ENCODE measurements around the gene LCMT2. TPM values are rescaled to one million over a fixed set of nuclear protein-coding genes. Genes with fewer than 3 reads are reported as not detected.

LCMT2 gene
- total and polyA plus RNA-seq, 10 of the 15 experiments (the other 5 are each of a cell fraction or from before 2014, with no cell fraction given) = 2.1 to 17.2 (median 14.9) TPM

GRCh38 chr15:43283526-43283925 lies 46.8 kb downstream of the LCMT2 start:
- FAIRE-seq (no peak), DNase-seq (ENCODE audit: low read depth, low spot score) (no peak), ATAC-seq (no peak)
- intact Hi-C loops (cut with micrococcal nuclease; ENCODE audit: unreplicated experiment) (no loop called here), in situ Hi-C loops (cut with MboI) (loop anchor here (10.0 kb wide), 1 partner anchor 49 kb away; no protein-coding TSS in a partner anchor)
- Histone ChIP-seq H3K4me1 (ENCODE audit: control insufficient read depth, insufficient read depth, low read length) (no peaks in the 10 kb centered on the region), H3K27ac (ENCODE audit: control insufficient read depth, insufficient read depth) (no peak overlapping the region), H3K9ac (ENCODE audit: control insufficient read depth, insufficient read depth, low read length) (no peak overlapping the region), H3K9me3 (replicated peaks; ENCODE audit: control insufficient read depth, insufficient read depth, low read length) (no peaks in the 10 kb centered on the region), H3K4me3 (no peak overlapping the region), H3K79me2 (ENCODE audit: control insufficient read depth, insufficient read depth, low read length) (no peaks in the 10 kb centered on the region), H4K20me1 (ENCODE audit: control insufficient read depth, insufficient read depth) (no peaks in the 10 kb centered on the region), H3K4me2 (ENCODE audit: control insufficient read depth, insufficient read depth) (no peak overlapping the region), H2AFZ (ENCODE audit: control insufficient read depth, low read depth, low read length) (no peak overlapping the region), H3K27me3 (replicated peaks in 1 of 2; ENCODE audit: control insufficient read depth in 2 of 2, insufficient read depth in 2 of 2, low read length in 1 of 2) (no peaks in the 10 kb centered on the region), H3K36me3 (ENCODE audit: control insufficient read depth in 2 of 2, insufficient read depth in 2 of 2, low read length in 1 of 2) (no peaks in the 10 kb centered on the region)
- ChIA-PET RAD21 (ENCODE audit: unreplicated experiment) (interaction anchor here (1.4 to 6.1 kb wide), 2 partner anchors 30 to 57 kb away, joined by 6 to 201 read pairs; no protein-coding TSS in a partner anchor), SMC1A (ENCODE audit: uncharacterized antibody, unreplicated experiment) (interaction anchor here (3.2 to 7.3 kb wide), 2 partner anchors 15 to 56 kb away, joined by 21 to 249 read pairs; no protein-coding TSS in a partner anchor), CTCF (interaction anchor here (2.8 to 9.9 kb wide), 4 partner anchors 15 to 79 kb away, joined by 12 to 458 read pairs (median 31); no protein-coding TSS in a partner anchor), POLR2A (no interaction called here)
- 21% methylated on average over 1 of the region's 1 CpG for WGBS (ENCODE audit: insufficient coverage, insufficient replicate concordance, low lambda C conversion rate, missing lambda C conversion rate)
- no peak for TF ChIP-seq SKIL (IDR thresholded peaks at IDR 0.05; ENCODE audit: low read depth, poor library complexity, severe bottlenecking)
- TF ChIP-seq CHD4 (IDR thresholded peaks at IDR 0.05) = no peak
- no peak for TF ChIP-seq ZZZ3 (IDR thresholded peaks at IDR 0.05; ENCODE audit: control insufficient read depth, insufficient read length, low read depth)
- TF ChIP-seq SMAD1 (IDR thresholded peaks at IDR 0.05; ENCODE audit: low read depth, partially characterized antibody) = no peak
- TF ChIP-seq RELA (IDR thresholded peaks at IDR 0.05; ENCODE audit: borderline replicate concordance, partially characterized antibody) = no peak
- no peak for TF ChIP-seq CTCF (IDR thresholded peaks at IDR 0.05 in 2 of 3, conservative IDR thresholded peaks at IDR 0.05 in 1 of 3; ENCODE audit: control insufficient read depth in 2 of 3, extremely low read depth in 1 of 3, insufficient read depth in 1 of 3, low read depth in 3 of 3, low read length in 3 of 3)
- TF ChIP-seq CREM (IDR thresholded peaks at IDR 0.05; ENCODE audit: low read depth) = no peak
- no peak for TF ChIP-seq CREB1 (IDR thresholded peaks at IDR 0.05; ENCODE audit: low read depth)
- no peak for TF ChIP-seq CHD2 (IDR thresholded peaks at IDR 0.05; ENCODE audit: borderline replicate concordance, low read depth, low read length)
- no peak for TF ChIP-seq YBX1 (IDR thresholded peaks at IDR 0.05)
- TF ChIP-seq ETV6 (conservative IDR thresholded peaks at IDR 0.05 in 1 of 2, IDR thresholded peaks at IDR 0.05 in 1 of 2; ENCODE audit: borderline replicate concordance in 1 of 2, low read depth in 1 of 2) = no peak
- no peak for TF ChIP-seq PAX8 (IDR thresholded peaks at IDR 0.05)
- no peak for TF ChIP-seq EGR1 (IDR thresholded peaks at IDR 0.05; ENCODE audit: borderline replicate concordance in 1 of 2, low read depth in 2 of 2, low read length in 2 of 2)
- no TSS peak for BruUV-seq (replicated peaks)

All from GM12878 (cell line).